Activated CD4-positive, CD25-positive, alpha-beta regulatory T cell treated with anti-CD3 and anti-CD28 coated beads, Interleukin-2, amount 50 U/mL, for 24 hours (primary cell): ENCODE data around the gene HSPB6.

Experiments used
- ATAC-seq, 2 donors: fragments of 150-1000 bp; cut with Tn5 transposase; one replicate each; pipeline ENCODE4 v1.10.0; 2021; ENCODE audit warnings: mild to moderate bottlenecking in 1 of 2, moderate library complexity in 1 of 2

Gene HSPB6

DNA sequence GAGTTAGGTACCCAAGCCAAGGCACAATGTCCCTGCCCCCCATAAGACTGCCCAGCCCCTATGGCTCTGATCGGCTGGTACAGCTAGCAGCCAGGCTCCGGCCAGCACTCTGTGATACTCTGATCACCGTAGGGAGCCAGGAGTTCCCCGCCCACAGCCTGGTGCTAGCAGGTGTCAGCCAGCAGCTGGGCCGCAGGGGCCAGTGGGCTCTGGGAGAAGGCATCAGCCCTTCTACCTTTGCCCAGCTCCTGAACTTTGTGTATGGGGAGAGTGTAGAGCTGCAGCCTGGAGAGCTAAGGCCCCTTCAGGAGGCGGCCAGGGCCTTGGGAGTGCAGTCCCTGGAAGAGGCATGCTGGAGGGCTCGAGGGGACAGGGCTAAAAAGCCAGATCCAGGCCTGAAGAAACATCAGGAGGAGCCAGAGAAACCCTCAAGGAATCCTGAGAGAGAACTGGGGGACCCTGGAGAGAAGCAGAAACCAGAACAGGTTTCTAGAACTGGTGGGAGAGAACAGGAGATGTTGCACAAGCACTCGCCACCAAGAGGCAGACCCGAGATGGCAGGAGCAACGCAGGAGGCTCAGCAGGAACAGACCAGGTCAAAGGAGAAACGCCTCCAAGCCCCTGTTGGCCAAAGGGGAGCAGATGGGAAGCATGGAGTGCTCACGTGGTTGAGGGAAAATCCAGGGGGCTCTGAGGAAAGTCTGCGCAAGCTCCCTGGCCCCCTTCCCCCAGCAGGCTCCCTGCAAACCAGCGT is 42.1 kb downstream of the HSPB6 start:
- no peak for ATAC-seq

DNA sequence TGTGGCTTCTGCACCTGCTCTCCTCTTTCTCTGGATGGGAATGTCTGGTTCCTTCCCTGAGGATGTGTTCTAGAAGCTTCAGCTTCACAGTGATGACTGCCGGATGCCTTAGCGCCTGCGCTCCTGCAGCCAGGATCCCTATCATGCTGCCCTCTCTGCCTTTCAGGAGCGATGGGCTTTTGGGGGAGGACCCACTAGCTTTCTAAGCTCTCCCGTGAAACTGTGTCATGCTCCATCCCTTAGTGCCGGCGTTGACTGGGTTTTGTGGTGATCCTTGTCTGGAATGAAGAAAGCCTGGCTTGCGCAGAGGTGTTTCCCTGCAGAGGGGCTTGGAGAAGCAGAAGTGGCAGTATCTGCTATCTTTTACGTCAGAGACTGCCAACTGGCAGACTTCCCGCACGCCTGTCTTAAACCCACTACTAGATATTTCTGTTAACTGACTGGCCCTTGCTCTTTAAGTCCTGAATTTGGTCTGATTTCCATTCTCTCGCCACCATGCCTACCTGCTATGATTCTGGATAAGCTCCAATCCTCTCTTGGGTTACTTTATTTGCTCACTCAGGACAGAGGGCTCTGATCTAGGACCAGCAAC is 42.8 kb downstream of the HSPB6 start:
- no peak for ATAC-seq

DNA sequence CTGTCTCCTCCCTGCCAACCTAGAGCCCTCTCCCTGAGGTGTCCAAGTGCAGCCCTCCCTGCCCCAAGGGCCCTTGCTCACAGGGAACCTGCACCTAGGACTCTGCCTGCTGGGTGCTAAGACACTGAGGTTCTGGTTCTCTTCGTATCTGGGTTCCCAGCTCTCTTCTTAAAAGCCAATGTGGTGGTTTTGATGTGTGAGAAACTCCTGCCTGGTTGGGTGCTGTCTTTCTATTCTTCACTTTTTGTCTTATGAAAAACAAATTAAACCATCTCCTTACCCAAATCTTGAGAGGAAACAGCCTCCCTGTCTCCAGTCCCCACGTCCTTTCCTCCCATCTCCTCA is 43.4 kb downstream of the HSPB6 start:
- ATAC-seq = no peak

DNA sequence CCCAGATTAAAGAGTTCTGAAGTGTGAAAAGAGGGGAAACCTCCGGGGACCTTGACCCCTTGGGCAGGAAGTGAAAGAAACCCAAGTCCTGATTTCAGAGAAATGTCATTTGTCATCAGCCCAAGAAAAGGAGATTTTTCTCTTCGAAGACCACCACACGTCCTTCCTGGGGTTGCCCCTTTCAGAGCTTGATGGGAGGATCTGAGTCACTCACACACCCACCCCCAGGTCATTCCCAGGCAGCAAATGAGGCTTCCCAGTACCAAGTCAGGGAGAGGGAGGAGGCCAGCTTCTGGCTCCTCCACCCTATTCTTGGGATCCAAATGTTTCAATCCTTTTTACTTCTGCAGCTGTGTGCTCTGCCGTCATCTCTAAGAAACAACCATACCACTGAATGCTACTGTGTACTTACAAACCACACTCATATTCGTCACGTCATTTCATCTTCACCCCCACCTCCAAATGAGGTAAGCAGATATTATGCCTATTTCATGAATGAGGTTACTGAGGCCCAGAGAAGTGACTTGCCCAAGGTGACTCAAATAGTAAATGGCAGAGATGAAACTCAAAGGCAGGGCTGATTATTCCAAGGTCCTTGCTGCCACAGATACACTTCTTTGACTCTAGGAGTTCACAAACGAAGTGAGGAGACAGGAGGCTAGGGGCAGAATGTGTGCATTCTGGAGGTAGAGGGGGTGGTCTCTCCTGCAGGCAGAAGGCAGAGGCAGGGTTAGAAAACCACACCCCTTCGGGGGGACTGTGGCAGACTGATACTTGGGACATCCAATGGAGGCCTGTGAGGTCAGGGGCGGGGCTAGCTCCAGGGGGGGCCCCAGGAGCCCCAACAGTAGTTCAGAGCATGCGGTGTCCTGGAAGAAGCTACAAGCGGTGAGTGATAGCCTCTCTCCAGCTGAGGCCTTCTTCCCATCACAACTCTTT is 44.0 kb downstream of the HSPB6 start:
- peak; percentile 34 to 44 for ATAC-seq

GRCh38 chr19:35710784-35711723 is 45.8 kb downstream of the HSPB6 start:
- ATAC-seq = peak; percentile 48 to 58

DNA sequence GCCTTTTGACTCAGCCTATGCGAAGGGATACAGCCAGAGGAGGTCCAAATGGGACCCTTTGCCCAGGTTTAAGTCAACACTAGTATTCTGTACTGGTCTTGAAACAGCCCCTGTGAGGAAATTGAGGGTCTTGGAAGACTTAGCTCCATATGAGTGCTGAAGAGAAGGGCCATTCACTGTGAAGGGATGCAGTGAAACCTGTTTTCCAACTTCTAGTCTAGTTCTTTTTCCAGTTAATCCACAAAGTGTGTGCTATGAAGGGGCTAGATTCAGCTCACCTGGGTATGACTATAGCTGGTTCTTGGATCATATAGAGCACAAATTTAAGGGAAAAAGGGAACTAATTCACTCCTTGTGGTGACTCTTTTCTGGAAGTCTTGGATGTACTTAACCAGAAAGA is 48.4 kb downstream of the HSPB6 start:
- ATAC-seq = no peak
